Prostate gland (tissue), 2 donors: ENCODE measurements around the gene ZNF324B. TPM values are rescaled to one million over a fixed set of nuclear protein-coding genes. Genes with fewer than 3 reads are reported as not detected.
A peak's percentile ranks its signal among the peaks of the same experiment; 100 is the strongest.

Source experiments
- DNase-seq: peaks from one replicate; pipeline ENCODE4 v3.0.0-alpha.2; 2019; ENCODE audit warnings: low spot score
- H3K27ac ChIP-seq, 2 donors: fragments of 200-600 bp; sonication (generic); 2 replicates each; pipeline ENCODE4 v1.5.1; 2017 to 2019
- H3K27me3 ChIP-seq: fragments of 200-600 bp; sonication (generic); replicated peaks from 2 replicates; pipeline ENCODE4 v1.5.1; 2019; ENCODE audit not compliant: insufficient read depth
- H3K36me3 ChIP-seq, 2 donors: fragments of 200-600 bp; sonication (generic); 1 replicate in 1 of 2; 2 replicates in 1 of 2; pipeline versions ENCODE4 v1.5.1 to v1.8.1; 2017 to 2019
- H3K4me1 ChIP-seq: fragments of 200-600 bp; sonication (generic); replicated peaks from 2 replicates; pipeline ENCODE4 v1.5.1; 2019
- H3K4me3 ChIP-seq, 2 donors: fragments of 200-600 bp; sonication (generic); 2 replicates each; pipeline ENCODE4 v1.5.1; 2017 to 2019
- H3K9me3 ChIP-seq: fragments of 200-600 bp; sonication (generic); 2 replicates; pipeline ENCODE4 v1.5.1; 2017
- POLR2A ChIP-seq: fragments of 450-650 bp; IDR thresholded peaks from one replicate; pipeline ENCODE4 v1.6.1; 2016; ENCODE audit warnings: antibody characterized with exemption, mild to moderate bottlenecking
- POLR2AphosphoS5 ChIP-seq: sonication (generic); formaldehyde crosslinking; IDR thresholded peaks from one replicate; pipeline ENCODE4 v1.6.1; 2017; ENCODE audit warnings: antibody characterized with exemption
- WGBS: methylation state at CpG from one replicate; pipeline ENCODE4 v1.1.5; 2018; 5-methylcytosine and 5-hydroxymethylcytosine counted together
- intact Hi-C: fragments of 100-400 bp; cut with DNase I; formaldehyde crosslinking; loops from one replicate; pipeline ENCODE4 v1.14.2; 2022
- total RNA-seq, 2 donors: library from RNA; depleted of rRNA; stranded (reverse); fragments of >200 nt; gene quantifications; one replicate each; pipeline ENCODE4 v1.1.0, GENCODE V29; 2016
- TF ChIP-seq, protein P1 (sequence below), 4 experiments: fragments of 200-600 bp in 2 of 4; fragments of 450-650 bp in 2 of 4; sonication (generic) in 2 of 4; IDR thresholded peaks; 1 replicate in 3 of 4; 2 replicates in 1 of 4; pipeline ENCODE4 v1.5.1; 2016 to 2019; ENCODE audit warnings: antibody characterized with exemption in 4 of 4, mild to moderate bottlenecking in 2 of 4, moderate library complexity in 2 of 4

The ZNF324B gene
- total RNA-seq, 2 donors from 2014 or later: 10.8 to 16.4 TPM

DNA sequence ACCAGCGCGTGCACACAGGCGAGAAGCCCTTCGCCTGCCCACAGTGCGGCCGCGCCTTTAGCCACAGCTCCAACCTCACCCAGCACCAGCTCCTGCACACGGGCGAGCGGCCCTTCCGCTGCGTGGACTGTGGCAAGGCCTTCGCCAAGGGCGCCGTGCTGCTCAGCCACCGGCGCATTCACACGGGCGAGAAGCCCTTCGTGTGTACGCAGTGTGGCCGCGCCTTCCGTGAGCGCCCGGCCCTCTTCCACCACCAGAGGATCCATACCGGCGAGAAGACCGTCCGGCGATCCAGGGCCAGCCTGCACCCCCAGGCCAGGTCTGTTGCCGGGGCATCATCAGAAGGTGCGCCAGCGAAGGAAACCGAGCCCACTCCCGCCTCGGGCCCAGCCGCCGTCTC, 20.3 kb downstream of the ZNF324B start:
- Histone ChIP-seq H3K27ac (no peak overlapping the region), H3K4me3 (no peak overlapping the region), H3K27me3 (no peaks in the 10 kb centered on the region), H3K4me1 (peaks cover 8% of the 10 kb centered on the region), H3K9me3 (no peaks in the 10 kb centered on the region), H3K36me3 (peaks cover 5 to 10% of the 10 kb centered on the region in 2 donors)
- no peak for DNase-seq
- intact Hi-C loops: no loop called here
- WGBS: 95% methylated on average over 38 of the region's 39 CpGs
- no peak for TF ChIP-seq POLR2AphosphoS5
- no peak for TF ChIP-seq POLR2A
- TF ChIP-seq, protein P1, sequence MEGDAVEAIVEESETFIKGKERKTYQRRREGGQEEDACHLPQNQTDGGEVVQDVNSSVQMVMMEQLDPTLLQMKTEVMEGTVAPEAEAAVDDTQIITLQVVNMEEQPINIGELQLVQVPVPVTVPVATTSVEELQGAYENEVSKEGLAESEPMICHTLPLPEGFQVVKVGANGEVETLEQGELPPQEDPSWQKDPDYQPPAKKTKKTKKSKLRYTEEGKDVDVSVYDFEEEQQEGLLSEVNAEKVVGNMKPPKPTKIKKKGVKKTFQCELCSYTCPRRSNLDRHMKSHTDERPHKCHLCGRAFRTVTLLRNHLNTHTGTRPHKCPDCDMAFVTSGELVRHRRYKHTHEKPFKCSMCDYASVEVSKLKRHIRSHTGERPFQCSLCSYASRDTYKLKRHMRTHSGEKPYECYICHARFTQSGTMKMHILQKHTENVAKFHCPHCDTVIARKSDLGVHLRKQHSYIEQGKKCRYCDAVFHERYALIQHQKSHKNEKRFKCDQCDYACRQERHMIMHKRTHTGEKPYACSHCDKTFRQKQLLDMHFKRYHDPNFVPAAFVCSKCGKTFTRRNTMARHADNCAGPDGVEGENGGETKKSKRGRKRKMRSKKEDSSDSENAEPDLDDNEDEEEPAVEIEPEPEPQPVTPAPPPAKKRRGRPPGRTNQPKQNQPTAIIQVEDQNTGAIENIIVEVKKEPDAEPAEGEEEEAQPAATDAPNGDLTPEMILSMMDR (IDR thresholded peaks at IDR 0.05): no peak

DNA sequence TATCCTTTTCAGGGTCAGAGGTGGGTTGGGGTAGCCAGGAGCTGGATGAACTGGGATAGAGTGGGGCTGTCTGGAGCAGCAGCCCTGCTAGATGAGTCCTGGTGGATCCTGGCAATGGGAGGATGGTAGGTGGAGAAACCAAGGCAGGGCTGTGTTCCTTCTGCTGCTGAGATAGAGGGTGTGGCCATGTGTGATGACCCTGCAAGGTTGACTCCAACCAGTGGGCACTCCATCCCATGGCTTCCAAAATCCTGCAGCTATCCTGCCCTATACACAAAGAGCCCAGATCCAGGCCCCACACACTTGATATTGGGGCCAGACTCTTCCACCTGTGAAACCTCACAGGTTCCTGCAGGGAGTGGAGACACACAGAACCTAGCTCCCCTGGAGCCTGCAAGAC, 22.4 kb downstream of the ZNF324B start:
- Histone ChIP-seq H3K27ac (no peak overlapping the region), H3K9me3 (no peaks in the 10 kb centered on the region), H3K4me1 (peaks cover 11% of the 10 kb centered on the region), H3K36me3 (peaks cover 5 to 10% of the 10 kb centered on the region in 2 donors), H3K4me3 (no peak overlapping the region), H3K27me3 (no peaks in the 10 kb centered on the region)
- intact Hi-C loops: no loop called here
- no peak for DNase-seq
- no peak for TF ChIP-seq POLR2AphosphoS5
- TF ChIP-seq, protein P1 (IDR thresholded peaks at IDR 0.05): no peak

DNA sequence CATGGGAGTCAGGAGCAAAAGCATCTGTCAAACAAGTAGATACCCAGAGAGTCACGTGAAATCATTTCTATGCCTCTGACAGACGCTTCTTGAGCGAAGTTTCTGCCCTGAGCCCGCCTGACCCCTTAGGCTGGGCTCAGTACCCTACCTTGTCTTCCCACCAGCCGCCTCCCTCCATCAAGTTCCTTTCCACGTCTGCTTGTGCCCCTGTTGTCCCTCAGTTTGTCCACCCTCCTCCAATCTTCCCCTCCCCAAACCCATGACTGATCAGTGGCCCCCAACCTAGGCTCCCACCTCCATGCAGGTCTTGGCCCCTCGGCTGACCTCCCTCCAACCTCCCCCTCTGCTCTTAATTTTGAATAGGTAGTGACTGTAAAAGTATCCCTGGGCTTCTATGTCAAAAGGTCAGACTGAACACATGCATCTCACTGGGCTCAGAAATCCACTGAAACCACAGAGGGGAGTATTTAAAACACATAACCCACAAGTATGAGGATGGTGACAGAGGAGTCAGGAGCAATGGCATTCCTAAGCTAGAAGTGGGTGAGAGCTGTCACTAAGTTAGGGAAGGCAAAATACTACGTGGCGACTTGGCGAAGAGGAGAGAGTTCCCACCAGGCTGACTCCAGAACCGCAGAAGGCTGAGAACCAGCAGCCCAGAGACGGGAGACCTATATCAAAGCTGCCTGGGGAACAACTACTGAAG, 23.0 kb downstream of the ZNF324B start:
- TF ChIP-seq, protein P1 (IDR thresholded peaks at IDR 0.05): no peak
- TF ChIP-seq POLR2AphosphoS5 (no peak), POLR2A (no peak)
- Histone ChIP-seq H3K36me3 (peaks cover 5 to 10% of the 10 kb centered on the region in 2 donors), H3K27me3 (no peaks in the 10 kb centered on the region), H3K4me1 (peaks cover 11% of the 10 kb centered on the region), H3K9me3 (no peaks in the 10 kb centered on the region), H3K4me3 (no peak overlapping the region), H3K27ac (no peak overlapping the region)
- WGBS: 87% methylated on average over 12 of the region's 12 CpGs
- intact Hi-C loops: no loop called here
- no peak for DNase-seq

DNA sequence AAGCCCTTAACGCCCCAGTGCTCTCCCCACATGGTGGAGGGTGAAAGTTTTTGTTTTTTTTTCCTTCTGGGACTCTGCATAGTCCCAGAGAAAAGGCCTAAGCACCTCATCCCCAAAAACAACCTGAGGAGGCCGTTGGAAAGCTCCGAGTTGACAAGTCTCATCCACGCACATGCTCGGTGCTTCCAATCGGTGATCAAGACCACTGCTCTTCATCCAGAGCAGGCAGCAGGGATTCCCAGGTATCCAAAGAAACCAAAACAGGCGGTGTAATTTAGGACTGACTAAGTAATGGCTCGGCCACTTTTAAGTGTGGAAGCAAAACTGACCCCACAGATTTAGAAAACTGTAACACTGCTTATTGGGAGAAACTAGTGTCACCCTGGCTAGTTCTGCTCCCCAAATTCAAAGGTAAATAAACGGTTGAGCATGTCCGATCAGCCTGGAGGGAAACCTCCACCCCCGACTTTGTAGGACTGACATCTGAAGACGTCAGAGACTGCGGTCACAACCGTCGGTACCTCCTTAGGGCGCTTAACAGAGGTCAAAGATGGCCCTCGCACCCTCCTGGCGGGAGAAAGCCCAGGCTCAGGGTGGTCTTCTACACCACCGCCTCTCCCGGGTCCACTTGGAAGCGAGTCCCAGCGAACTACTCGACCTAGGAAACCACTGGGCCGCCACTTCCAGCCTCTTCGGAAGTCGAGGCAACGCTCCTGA, 23.7 kb downstream of the ZNF324B start:
- intact Hi-C loops: no loop called here
- Histone ChIP-seq H3K4me3 (peak overlapping the region; percentile 52 to 58), H3K4me1 (peaks cover 11% of the 10 kb centered on the region), H3K36me3 (peaks cover 0 to 8% of the 10 kb centered on the region in 2 donors), H3K27me3 (no peaks in the 10 kb centered on the region), H3K27ac (peak overlapping the region; percentile 85 to 86), H3K9me3 (no peaks in the 10 kb centered on the region)
- WGBS: 17% methylated on average over 27 of the region's 27 CpGs
- TF ChIP-seq POLR2AphosphoS5: no peak
- no peak for TF ChIP-seq POLR2A
- TF ChIP-seq, protein P1 (IDR thresholded peaks at IDR 0.05): no peak
- DNase-seq: no peak
